Loucy (cell line): ENCODE data around the gene KLHL2.

Source experiments
- H2AFZ ChIP-seq: fragments of 200-600 bp; sonication (generic); 2 replicates; pipeline ENCODE4 v1.6.0; 2016; ENCODE audit warnings: antibody characterized with exemption, mild to moderate bottlenecking, low read length, moderate library complexity
- H3F3A ChIP-seq: fragments of 200-600 bp; 2 replicates; pipeline ENCODE4 v1.6.0; 2016; ENCODE audit warnings: antibody characterized with exemption, low read depth, mild to moderate bottlenecking
- H3K27me3 ChIP-seq: fragments of 200-600 bp; sonication (generic); 2 replicates; pipeline ENCODE4 v1.6.1; 2014; ENCODE audit warnings: low read length, mild to moderate bottlenecking; ENCODE audit not compliant: insufficient read depth, poor library complexity, severe bottlenecking
- H3K36me3 ChIP-seq: fragments of 200-600 bp; sonication (generic); 2 replicates; pipeline ENCODE4 v1.6.1; 2016; ENCODE audit warnings: low read length; ENCODE audit not compliant: insufficient read depth
- H3K4me1 ChIP-seq: fragments of 200-600 bp; sonication (generic); 2 replicates; pipeline ENCODE4 v1.5.1; 2014; ENCODE audit warnings: low read length, mild to moderate bottlenecking; ENCODE audit not compliant: insufficient read depth, poor library complexity, severe bottlenecking
- H3K4me2 ChIP-seq: fragments of 200-600 bp; sonication (generic); 2 replicates; pipeline ENCODE4 v1.6.0; 2014; ENCODE audit warnings: antibody characterized with exemption, low read length, low read depth, mild to moderate bottlenecking; ENCODE audit not compliant: poor library complexity, severe bottlenecking
- H3K4me3 ChIP-seq: fragments of 200-600 bp; sonication (generic); 2 replicates; pipeline ENCODE4 v1.5.1; 2014; ENCODE audit warnings: low read length, mild to moderate bottlenecking, mixed read lengths; ENCODE audit not compliant: poor library complexity, severe bottlenecking
- H3K79me2 ChIP-seq: fragments of 200-600 bp; sonication (generic); 2 replicates; pipeline ENCODE4 v1.6.1; 2014; ENCODE audit warnings: low read length; ENCODE audit not compliant: insufficient read depth
- H3K9ac ChIP-seq: fragments of 200-600 bp; sonication (generic); 2 replicates; pipeline ENCODE4 v1.6.0; 2014; ENCODE audit warnings: mild to moderate bottlenecking, low read depth, low read length, moderate library complexity; ENCODE audit not compliant: poor library complexity, severe bottlenecking
- H3K9me2 ChIP-seq: fragments of 200-600 bp; sonication (generic); replicated peaks from 2 replicates; pipeline ENCODE4 v1.6.1; 2016; ENCODE audit warnings: low read depth, low read length, mixed read lengths
- H3K9me3 ChIP-seq: fragments of 200-600 bp; sonication (generic); 2 replicates; pipeline ENCODE4 v1.6.1; 2014; ENCODE audit warnings: mild to moderate bottlenecking, antibody characterized with exemption, low read length, low read depth; ENCODE audit not compliant: insufficient read depth
- H4K20me1 ChIP-seq: fragments of 200-600 bp; sonication (generic); 2 replicates; pipeline ENCODE4 v1.6.0; 2014; ENCODE audit warnings: antibody characterized with exemption, low read length, mild to moderate bottlenecking; ENCODE audit not compliant: insufficient read depth, poor library complexity, severe bottlenecking
- EZH2phosphoT487 ChIP-seq: fragments of 200-600 bp; IDR thresholded peaks from 2 replicates; pipeline ENCODE4 v1.6.1; 2018; ENCODE audit warnings: antibody characterized with exemption, mild to moderate bottlenecking, moderate library complexity, borderline replicate concordance
- TF ChIP-seq, protein P1 (sequence below): fragments of 200-600 bp; sonication (generic); conservative IDR thresholded peaks from 2 replicates; pipeline ENCODE4 v1.5.1; 2014; ENCODE audit warnings: mild to moderate bottlenecking, antibody characterized with exemption, low read length

Gene KLHL2

DNA sequence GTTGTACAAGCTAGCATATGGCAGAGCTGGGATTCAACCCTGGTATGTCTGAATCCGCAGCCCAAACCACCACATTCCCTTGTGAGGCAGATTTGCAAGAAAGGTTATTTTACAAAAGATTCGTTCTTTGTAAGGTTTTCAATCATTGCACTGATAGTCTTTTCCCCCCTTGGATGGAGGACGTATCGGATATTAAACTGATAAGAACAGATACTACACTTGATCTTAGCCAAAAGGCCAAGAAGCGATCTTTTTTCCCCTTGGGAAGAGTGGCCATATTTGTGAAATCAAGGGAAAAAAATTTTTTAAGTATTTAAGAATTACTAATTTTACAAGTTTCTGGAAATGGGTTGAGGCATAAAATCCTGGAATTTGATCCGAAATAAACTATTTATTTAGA lies 85.7 kb downstream of the KLHL2 start:
- Histone ChIP-seq H3K36me3 (peaks cover 24% of the 10 kb centered on the region), H3K4me1 (peaks cover 14% of the 10 kb centered on the region), H3K9me2 (no peaks in the 10 kb centered on the region), H2AFZ (no peak overlapping the region), H4K20me1 (peaks cover 11% of the 10 kb centered on the region), H3F3A (no peaks in the 10 kb centered on the region), H3K79me2 (no peaks in the 10 kb centered on the region), H3K9ac (no peak overlapping the region), H3K9me3 (no peaks in the 10 kb centered on the region), H3K4me3 (no peak overlapping the region), H3K27me3 (no peaks in the 10 kb centered on the region), H3K4me2 (no peak overlapping the region)
- no peak for TF ChIP-seq EZH2phosphoT487
- TF ChIP-seq, protein P1, sequence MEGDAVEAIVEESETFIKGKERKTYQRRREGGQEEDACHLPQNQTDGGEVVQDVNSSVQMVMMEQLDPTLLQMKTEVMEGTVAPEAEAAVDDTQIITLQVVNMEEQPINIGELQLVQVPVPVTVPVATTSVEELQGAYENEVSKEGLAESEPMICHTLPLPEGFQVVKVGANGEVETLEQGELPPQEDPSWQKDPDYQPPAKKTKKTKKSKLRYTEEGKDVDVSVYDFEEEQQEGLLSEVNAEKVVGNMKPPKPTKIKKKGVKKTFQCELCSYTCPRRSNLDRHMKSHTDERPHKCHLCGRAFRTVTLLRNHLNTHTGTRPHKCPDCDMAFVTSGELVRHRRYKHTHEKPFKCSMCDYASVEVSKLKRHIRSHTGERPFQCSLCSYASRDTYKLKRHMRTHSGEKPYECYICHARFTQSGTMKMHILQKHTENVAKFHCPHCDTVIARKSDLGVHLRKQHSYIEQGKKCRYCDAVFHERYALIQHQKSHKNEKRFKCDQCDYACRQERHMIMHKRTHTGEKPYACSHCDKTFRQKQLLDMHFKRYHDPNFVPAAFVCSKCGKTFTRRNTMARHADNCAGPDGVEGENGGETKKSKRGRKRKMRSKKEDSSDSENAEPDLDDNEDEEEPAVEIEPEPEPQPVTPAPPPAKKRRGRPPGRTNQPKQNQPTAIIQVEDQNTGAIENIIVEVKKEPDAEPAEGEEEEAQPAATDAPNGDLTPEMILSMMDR, result no peak

DNA sequence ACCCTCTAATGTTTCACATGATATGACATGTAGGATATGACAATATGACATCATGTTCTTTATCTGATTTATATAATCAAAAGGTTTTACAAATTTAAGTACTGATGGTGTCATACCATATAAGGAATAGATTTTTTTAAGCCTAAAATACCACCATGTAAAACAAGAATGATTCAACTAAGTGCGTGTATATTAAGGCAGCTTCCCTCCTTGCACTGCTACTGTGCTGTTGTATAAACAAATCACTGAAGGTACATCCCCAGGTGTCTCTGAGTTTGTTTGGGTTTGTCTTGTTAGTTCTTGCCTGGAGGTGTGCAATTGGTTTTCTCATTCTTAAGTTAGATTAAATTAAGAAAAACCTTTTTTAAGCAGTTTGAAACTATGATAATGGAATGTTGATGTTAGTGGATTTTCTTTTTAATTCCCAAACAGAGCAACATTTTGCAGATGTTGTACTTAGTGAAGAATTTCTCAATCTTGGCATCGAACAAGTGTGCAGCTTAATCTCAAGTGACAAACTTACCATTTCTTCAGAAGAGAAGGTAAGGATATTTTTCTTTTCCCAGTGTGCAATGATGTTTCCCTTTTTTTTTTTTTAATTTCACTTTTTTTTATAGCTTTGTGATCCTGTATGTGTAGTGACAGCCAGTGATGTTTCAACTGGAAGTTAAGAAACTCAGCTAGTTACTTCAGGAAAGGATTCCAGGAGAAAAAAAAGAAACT lies 86.7 kb downstream of the KLHL2 start:
- Histone ChIP-seq H4K20me1 (peaks cover 9% of the 10 kb centered on the region), H3K4me1 (peaks cover 7% of the 10 kb centered on the region), H3K4me3 (no peak overlapping the region), H3K9me3 (no peaks in the 10 kb centered on the region), H3K79me2 (no peaks in the 10 kb centered on the region), H3K4me2 (no peak overlapping the region), H2AFZ (no peak overlapping the region), H3K36me3 (peaks cover 32% of the 10 kb centered on the region), H3K9ac (no peak overlapping the region), H3K9me2 (no peaks in the 10 kb centered on the region), H3K27me3 (no peaks in the 10 kb centered on the region), H3F3A (no peaks in the 10 kb centered on the region)
- no peak for TF ChIP-seq EZH2phosphoT487
- TF ChIP-seq, protein P1, result no peak

- H3K9me2 ChIP-seq, result no peaks in the 10 kb centered on the region
- H3K4me2 ChIP-seq, result no peak overlapping the region
- H3K4me3 ChIP-seq, result no peak overlapping the region
- no peak overlapping the region for H3K9ac ChIP-seq
- no peaks in the 10 kb centered on the region for H3K9me3 ChIP-seq
- peaks cover 40% of the 10 kb centered on the region for H3K36me3 ChIP-seq
- H2AFZ ChIP-seq, result no peak overlapping the region
- H3K79me2 ChIP-seq, result no peaks in the 10 kb centered on the region
- H3F3A ChIP-seq, result no peaks in the 10 kb centered on the region
- H4K20me1 ChIP-seq, result peaks cover 3% of the 10 kb centered on the region
- peaks cover 5% of the 10 kb centered on the region for H3K4me1 ChIP-seq
- no peaks in the 10 kb centered on the region for H3K27me3 ChIP-seq
- TF ChIP-seq, protein P1, result no peak
- no peak for TF ChIP-seq EZH2phosphoT487
Measured at GRCh38 chr4:165294907-165295306, 87.5 kb downstream of the KLHL2 start.
